Keratinocyte (primary cell): ENCODE measurements around the gene BHLHA9. TPM values are rescaled to one million over a fixed set of nuclear protein-coding genes. Genes with fewer than 3 reads are reported as not detected.

Experiments
- DNase-seq: peaks from one replicate; pipeline ENCODE4 v3.0.0-alpha.2; 2011; ENCODE audit warnings: low read depth, missing footprints, low spot score
- FAIRE-seq: peaks from 2 replicates; lab custom pipeline; 2011; peaks lifted over from hg19 to GRCh38; lab: Jason Lieb, UNC
- H2AFZ ChIP-seq: 2 replicates; pipeline ENCODE4 v1.6.0; 2012; ENCODE audit warnings: low read length, control low read depth, inconsistent platforms; ENCODE audit not compliant: control insufficient read depth
- H3K27ac ChIP-seq: 2 replicates; pipeline ENCODE4 v1.5.1; 2011; ENCODE audit warnings: low read length; ENCODE audit not compliant: control insufficient read depth, insufficient read depth
- H3K27me3 ChIP-seq: 3 replicates; pipeline ENCODE4 v1.6.0; 2011; ENCODE audit warnings: low read length; ENCODE audit not compliant: control insufficient read depth, insufficient read depth; ENCODE audit errors: extremely low read depth
- H3K36me3 ChIP-seq, 2 experiments: 2 replicates in 1 of 2; 3 replicates in 1 of 2; pipeline ENCODE4 v1.5.1; 2011; ENCODE audit warnings: low read length in 2 of 2, mild to moderate bottlenecking in 1 of 2; ENCODE audit not compliant: control insufficient read depth in 2 of 2, insufficient read depth in 2 of 2; ENCODE audit errors: extremely low read depth in 1 of 2
- H3K4me1 ChIP-seq: 3 replicates; pipeline ENCODE4 v1.5.1; 2011; ENCODE audit warnings: low read length; ENCODE audit not compliant: control insufficient read depth, insufficient read depth; ENCODE audit errors: extremely low read depth
- H3K4me2 ChIP-seq: 3 replicates; pipeline ENCODE4 v1.6.0; 2011; ENCODE audit warnings: low read depth, low read length; ENCODE audit not compliant: control insufficient read depth, insufficient read depth; ENCODE audit errors: extremely low read depth
- H3K4me3 ChIP-seq, 3 experiments: fragments of 200-600 bp in 1 of 3; sonication (generic) in 1 of 3; 2 replicates in 2 of 3; 3 replicates in 1 of 3; pipeline ENCODE4 v1.5.1; 2011 to 2016; ENCODE audit warnings: low read length in 3 of 3, mild to moderate bottlenecking in 3 of 3, control low read depth in 2 of 3, inconsistent platforms in 1 of 3, low read depth in 1 of 3, mixed read lengths in 1 of 3, mixed run types in 1 of 3, moderate library complexity in 1 of 3; ENCODE audit not compliant: control insufficient read depth in 2 of 3, insufficient read depth in 2 of 3; ENCODE audit errors: extremely low read depth in 1 of 3
- H3K79me2 ChIP-seq: 2 replicates; pipeline ENCODE4 v1.6.0; 2012; ENCODE audit warnings: low read length; ENCODE audit not compliant: control insufficient read depth, insufficient read depth
- H3K9ac ChIP-seq: 3 replicates; pipeline ENCODE4 v1.6.0; 2011; ENCODE audit warnings: low read length; ENCODE audit not compliant: control insufficient read depth, insufficient read depth; ENCODE audit errors: extremely low read depth
- H3K9me1 ChIP-seq: 3 replicates; pipeline ENCODE4 v1.6.0; 2011; ENCODE audit warnings: low read length; ENCODE audit not compliant: control insufficient read depth, insufficient read depth; ENCODE audit errors: extremely low read depth
- H3K9me3 ChIP-seq: 2 replicates; pipeline ENCODE4 v1.5.1; 2012; ENCODE audit warnings: low read depth, low read length; ENCODE audit not compliant: control insufficient read depth
- H4K20me1 ChIP-seq: 3 replicates; pipeline ENCODE4 v1.6.0; 2011; ENCODE audit warnings: low read length; ENCODE audit not compliant: control insufficient read depth, insufficient read depth; ENCODE audit errors: extremely low read depth
- CTCF ChIP-seq, 3 experiments: IDR thresholded peaks in 1 of 3; conservative IDR thresholded peaks in 1 of 3; optimal IDR thresholded peaks in 1 of 3; 2 replicates in 2 of 3; 3 replicates in 1 of 3; pipeline versions ENCODE3 to v1.5.1; 2011; ENCODE audit warnings: low read length in 3 of 3, mild to moderate bottlenecking in 3 of 3, moderate library complexity in 2 of 3, control low read depth in 1 of 3, inconsistent platforms in 1 of 3; ENCODE audit not compliant: insufficient read depth in 2 of 3; ENCODE audit errors: extremely low read depth in 1 of 3
- EZH2 ChIP-seq: IDR thresholded peaks from one replicate; pipeline ENCODE4 v1.6.1; 2012; ENCODE audit warnings: inconsistent platforms, mild to moderate bottlenecking, low read length, moderate library complexity
- dilution Hi-C: fragments of 300-500 bp; cut with MboI; formaldehyde crosslinking; loops from one replicate; pipeline ENCODE4 v1.7.0; 2020; ENCODE audit warnings: low sequenced_read_pairs; ENCODE audit not compliant: extremely low pct_ligation_motif_present
- polyA plus RNA-seq, 5 experiments: library from polyadenylated mRNA; depleted of rRNA in 3 of 5; stranded (reverse) in 3 of 5; stranded (forward) in 1 of 5; unstranded in 1 of 5; fragments of >200 nt; gene quantifications; 1 replicate in 1 of 5; 2 replicates in 3 of 5; 3 replicates in 1 of 5; pipeline versions ENCODE4 v1.2.1 to v1.2.3, GENCODE V29; 2011 to 2012; ENCODE audit warnings: missing spikeins in 2 of 5, low read depth in 1 of 5, low replicate concordance in 1 of 5

BHLHA9 gene
- polyA plus RNA-seq, 1 donor (not counting 4 experiments of a cell fraction or from before 2014, with no cell fraction given), result not detected

- H3K27ac ChIP-seq, result no peak overlapping the region
- no peak for FAIRE-seq
- no peak overlapping the region for H3K4me3 ChIP-seq
- H3K9ac ChIP-seq, result no peak overlapping the region
- H3K79me2 ChIP-seq, result no peaks in the 10 kb centered on the region
- H3K9me3 ChIP-seq, result peaks cover 5% of the 10 kb centered on the region
- dilution Hi-C loops, result no loop called here
- H3K36me3 ChIP-seq, result no peaks in the 10 kb centered on the region
- peaks cover 20% of the 10 kb centered on the region for H3K27me3 ChIP-seq
- DNase-seq, result no peak
- no peak overlapping the region for H2AFZ ChIP-seq
- no peaks in the 10 kb centered on the region for H4K20me1 ChIP-seq
- no peaks in the 10 kb centered on the region for H3K9me1 ChIP-seq
- H3K4me2 ChIP-seq, result no peak overlapping the region
- TF ChIP-seq CTCF (optimal IDR thresholded peaks at IDR 0.05 in 1 of 3, IDR thresholded peaks at IDR 0.05 in 1 of 3, conservative IDR thresholded peaks at IDR 0.05 in 1 of 3; ENCODE audit: extremely low read depth in 1 of 3, insufficient read depth in 2 of 3, low read length in 3 of 3) (no peak), EZH2 (no peak)
- no peaks in the 10 kb centered on the region for H3K4me1 ChIP-seq
These were observed 47.9 kb upstream of the BHLHA9 start for GRCh38 chr17:1222321-1222720.

- DNase-seq (no peak), FAIRE-seq (no peak)
- no peak for TF ChIP-seq EZH2
- TF ChIP-seq CTCF (optimal IDR thresholded peaks at IDR 0.05 in 1 of 3, IDR thresholded peaks at IDR 0.05 in 1 of 3, conservative IDR thresholded peaks at IDR 0.05 in 1 of 3; ENCODE audit: extremely low read depth in 1 of 3, insufficient read depth in 2 of 3, low read length in 3 of 3), result no peak
- Histone ChIP-seq H3K79me2 (no peaks in the 10 kb centered on the region), H4K20me1 (no peaks in the 10 kb centered on the region), H3K9me3 (peaks cover 5% of the 10 kb centered on the region), H3K9ac (no peak overlapping the region), H3K27me3 (peaks cover 33% of the 10 kb centered on the region), H3K36me3 (no peaks in the 10 kb centered on the region), H3K4me1 (no peaks in the 10 kb centered on the region), H2AFZ (no peak overlapping the region), H3K4me3 (no peak overlapping the region), H3K4me2 (no peak overlapping the region), H3K9me1 (no peaks in the 10 kb centered on the region), H3K27ac (no peak overlapping the region)
- dilution Hi-C loops, result no loop called here
These were observed 46.6 kb upstream of the BHLHA9 start for GRCh38 chr17:1223662-1224061.
